Measurements from ENCODE around the gene RPS25. TPM values are rescaled to one million over a fixed set of nuclear protein-coding genes. Genes with fewer than 3 reads are reported as not detected.
"Not testable (repeated sequence)": the region's sequence is repeated elsewhere in the genome, so short reads cannot be mapped to it uniquely, and the experiment has no call there.

RPS25 gene
- total and polyA plus RNA-seq, 2 donors from 2014 or later: 852 to 1,047 TPM

- intact Hi-C loops (cut with DNase I): no loop called here
These were observed 24.8 kb upstream of the RPS25 start for GRCh38 chr11:119042927-119043326.

GRCh38 chr11:119041821-119042514 lies 23.8 kb upstream of the RPS25 start:
- intact Hi-C loops (cut with DNase I): no loop called here
- H3K27me3 ChIP-seq (ENCODE audit: control insufficient read depth, insufficient read depth, low read length): no peaks in the 10 kb centered on the region
- no peak for FAIRE-seq
- no peak overlapping the region for H3K4me3 ChIP-seq (ENCODE audit: low read length in 3 of 3)
- no peak for TF ChIP-seq CTCF (IDR thresholded peaks at IDR 0.05; ENCODE audit: borderline replicate concordance, extremely low read depth, insufficient read depth)
- H3K9ac ChIP-seq (ENCODE audit: low read length in 3 of 3): no peak overlapping the region
- no peaks in the 10 kb centered on the region for H3K4me1 ChIP-seq (ENCODE audit: control insufficient read depth in 2 of 3, insufficient read depth in 2 of 3, low read depth in 1 of 3, low read length in 3 of 3)
- no peak for DNase-seq
- peaks cover 0 to 11% (median 11%) of the 10 kb centered on the region in 3 donors for H3K36me3 ChIP-seq (ENCODE audit: control insufficient read depth in 2 of 3, insufficient read depth in 3 of 3, low read length in 3 of 3)
- H3K9me3 ChIP-seq (ENCODE audit: control insufficient read depth in 2 of 3, insufficient read depth in 1 of 3, low read length in 3 of 3): no peaks in the 10 kb centered on the region
- no peak overlapping the region for H3K27ac ChIP-seq (ENCODE audit: low read depth in 2 of 2, low read length in 2 of 2)

More at GRCh38 chr11:119042927-119043326, 24.8 kb upstream of the RPS25 start:
- TF ChIP-seq CTCF (IDR thresholded peaks at IDR 0.05; ENCODE audit: borderline replicate concordance, extremely low read depth, insufficient read depth): no peak
- FAIRE-seq (no peak), DNase-seq (peak in 1 of 5 donors; percentile 13)
- no peak overlapping the region for H3K4me3 ChIP-seq (ENCODE audit: low read length in 3 of 3)
- no peaks in the 10 kb centered on the region for H3K27me3 ChIP-seq (ENCODE audit: control insufficient read depth, insufficient read depth, low read length)
- no peak overlapping the region for H3K9ac ChIP-seq (ENCODE audit: low read length in 3 of 3)
- H3K9me3 ChIP-seq (ENCODE audit: control insufficient read depth in 2 of 3, insufficient read depth in 1 of 3, low read length in 3 of 3): no peaks in the 10 kb centered on the region
- H3K4me1 ChIP-seq (ENCODE audit: control insufficient read depth in 2 of 3, insufficient read depth in 2 of 3, low read depth in 1 of 3, low read length in 3 of 3): no peaks in the 10 kb centered on the region
- H3K27ac ChIP-seq (ENCODE audit: low read depth in 2 of 2, low read length in 2 of 2): no peak overlapping the region
- peaks cover 0 to 19% (median 13%) of the 10 kb centered on the region in 3 donors for H3K36me3 ChIP-seq (ENCODE audit: control insufficient read depth in 2 of 3, insufficient read depth in 3 of 3, low read length in 3 of 3)

- H3K9ac ChIP-seq (ENCODE audit: low read length in 3 of 3); FAIRE-seq; H3K27ac ChIP-seq (ENCODE audit: low read depth in 2 of 2, low read length in 2 of 2); H3K36me3 ChIP-seq (ENCODE audit: control insufficient read depth in 2 of 3, insufficient read depth in 3 of 3, low read length in 3 of 3); H3K4me1 ChIP-seq (ENCODE audit: control insufficient read depth in 2 of 3, insufficient read depth in 2 of 3, low read depth in 1 of 3, low read length in 3 of 3); H3K9me3 ChIP-seq (ENCODE audit: control insufficient read depth in 2 of 3, insufficient read depth in 1 of 3, low read length in 3 of 3); H3K27me3 ChIP-seq (ENCODE audit: control insufficient read depth, insufficient read depth, low read length); H3K4me3 ChIP-seq (ENCODE audit: low read length in 3 of 3); intact Hi-C loops (cut with DNase I): not testable (repeated sequence)
- peak in 1 of 5 donors; percentile 8 for DNase-seq
These were observed 21.3 kb upstream of the RPS25 start for GRCh38 chr11:119039471-119039870.

GRCh38 chr11:119038884-119039283 lies 20.7 kb upstream of the RPS25 start:
- no peak overlapping the region for H3K4me3 ChIP-seq (ENCODE audit: low read length in 3 of 3)
- H3K27me3 ChIP-seq (ENCODE audit: control insufficient read depth, insufficient read depth, low read length): no peaks in the 10 kb centered on the region
- DNase-seq (no peak), FAIRE-seq (no peak)
- no peaks in the 10 kb centered on the region for H3K4me1 ChIP-seq (ENCODE audit: control insufficient read depth in 2 of 3, insufficient read depth in 2 of 3, low read depth in 1 of 3, low read length in 3 of 3)
- intact Hi-C loops (cut with DNase I): no loop called here
- TF ChIP-seq CTCF (IDR thresholded peaks at IDR 0.05; ENCODE audit: borderline replicate concordance, extremely low read depth, insufficient read depth): no peak
- H3K9ac ChIP-seq (ENCODE audit: low read length in 3 of 3): no peak overlapping the region
- no peaks in the 10 kb centered on the region for H3K36me3 ChIP-seq (ENCODE audit: control insufficient read depth in 2 of 3, insufficient read depth in 3 of 3, low read length in 3 of 3)
- H3K27ac ChIP-seq (ENCODE audit: low read depth in 2 of 2, low read length in 2 of 2): no peak overlapping the region
- no peaks in the 10 kb centered on the region for H3K9me3 ChIP-seq (ENCODE audit: control insufficient read depth in 2 of 3, insufficient read depth in 1 of 3, low read length in 3 of 3)
